Trophoblast cell (in vitro differentiated cells and primary cell): ENCODE results near the gene SLC39A6.

Experiments used
- DNase-seq, 2 donors: peaks; one replicate each; pipeline ENCODE4 v3.0.0-alpha.2; 2016
- H2AFZ ChIP-seq: 2 replicates; pipeline ENCODE4 v1.6.1; 2013; ENCODE audit warnings: low read length, moderate library complexity, mild to moderate bottlenecking; ENCODE audit not compliant: insufficient read depth, poor library complexity
- H2AK5ac ChIP-seq: 2 replicates; pipeline ENCODE4 v1.6.1; 2013; ENCODE audit warnings: mild to moderate bottlenecking, low read length
- H2BK120ac ChIP-seq: 2 replicates; pipeline ENCODE4 v1.6.1; 2013; ENCODE audit warnings: low read length, mild to moderate bottlenecking, moderate library complexity; ENCODE audit not compliant: insufficient read depth, poor library complexity
- H2BK12ac ChIP-seq: 2 replicates; pipeline ENCODE4 v1.6.1; 2013; ENCODE audit warnings: mild to moderate bottlenecking, low read length, moderate library complexity
- H2BK5ac ChIP-seq: 2 replicates; pipeline ENCODE4 v1.6.1; 2013; ENCODE audit warnings: low read length, low read depth, moderate library complexity, mild to moderate bottlenecking; ENCODE audit not compliant: poor library complexity
- H3K14ac ChIP-seq: 2 replicates; pipeline ENCODE4 v1.6.1; 2013; ENCODE audit warnings: mild to moderate bottlenecking, low read length
- H3K18ac ChIP-seq: 2 replicates; pipeline ENCODE4 v1.6.1; 2013; ENCODE audit warnings: mild to moderate bottlenecking, low read length
- H3K23ac ChIP-seq: 2 replicates; pipeline ENCODE4 v1.6.1; 2013; ENCODE audit warnings: low read length
- H3K27ac ChIP-seq: 2 replicates; pipeline ENCODE4 v1.5.1; 2013; ENCODE audit warnings: low read depth, mild to moderate bottlenecking, inconsistent platforms, low read length, moderate library complexity
- H3K27me3 ChIP-seq: 2 replicates; pipeline ENCODE4 v1.6.1; 2013; ENCODE audit warnings: inconsistent platforms, mild to moderate bottlenecking, low read length, moderate library complexity; ENCODE audit not compliant: insufficient read depth
- H3K36me3 ChIP-seq, 2 experiments: 1 replicate in 1 of 2; 2 replicates in 1 of 2; pipeline ENCODE4 v1.6.1; 2013; ENCODE audit warnings: low read length in 2 of 2, mild to moderate bottlenecking in 2 of 2, moderate library complexity in 1 of 2; ENCODE audit not compliant: insufficient read depth in 2 of 2, control insufficient read depth in 1 of 2
- H3K4ac ChIP-seq: 2 replicates; pipeline ENCODE4 v1.6.1; 2013; ENCODE audit warnings: low read depth, mild to moderate bottlenecking, low read length, moderate library complexity
- H3K4me1 ChIP-seq, 2 experiments: 1 replicate in 1 of 2; 2 replicates in 1 of 2; pipeline ENCODE4 v1.6.1; 2013; ENCODE audit warnings: low read length in 2 of 2, mild to moderate bottlenecking in 2 of 2, moderate library complexity in 1 of 2; ENCODE audit not compliant: insufficient read depth in 2 of 2, control insufficient read depth in 1 of 2
- H3K4me2 ChIP-seq: 2 replicates; pipeline ENCODE4 v1.6.1; 2013; ENCODE audit warnings: inconsistent platforms, mild to moderate bottlenecking, low read length, moderate library complexity
- H3K4me3 ChIP-seq: 2 replicates; pipeline ENCODE4 v1.5.1; 2013; ENCODE audit warnings: mild to moderate bottlenecking, low read depth, low read length, inconsistent platforms
- H3K79me1 ChIP-seq: one replicate; pipeline ENCODE4 v1.6.1; 2013; ENCODE audit warnings: low read length
- H3K79me2 ChIP-seq: 2 replicates; pipeline ENCODE4 v1.6.1; 2013; ENCODE audit warnings: low read length, mild to moderate bottlenecking; ENCODE audit not compliant: control insufficient read depth, insufficient read depth, poor library complexity
- H3K9ac ChIP-seq: 2 replicates; pipeline ENCODE4 v1.6.1; 2013; ENCODE audit warnings: mild to moderate bottlenecking, low read length
- H3K9me3 ChIP-seq: 2 replicates; pipeline ENCODE4 v1.6.1; 2013; ENCODE audit warnings: low read depth, mild to moderate bottlenecking, control low read depth, inconsistent platforms, low read length; ENCODE audit not compliant: insufficient read depth
- H4K12ac ChIP-seq: 2 replicates; pipeline ENCODE4 v1.6.1; 2013; ENCODE audit warnings: low read depth, mild to moderate bottlenecking, low read length, moderate library complexity
- H4K8ac ChIP-seq: 2 replicates; pipeline ENCODE4 v1.6.1; 2013; ENCODE audit warnings: low read depth, mild to moderate bottlenecking, low read length, moderate library complexity
- H4K91ac ChIP-seq: one replicate; pipeline ENCODE4 v1.6.1; 2013; ENCODE audit warnings: low read depth, mild to moderate bottlenecking, low read length, moderate library complexity
- WGBS: extraction: QIAGEN DNeasy Blood & Tissue Kit; methylation state at CpG from one replicate; pipeline ENCODE4 v1.1.7; 2013; ENCODE audit warnings: missing lambda C conversion rate; ENCODE audit not compliant: insufficient read length, insufficient coverage; ENCODE audit errors: extremely low coverage; 5-methylcytosine and 5-hydroxymethylcytosine counted together

SLC39A6 gene

DNA sequence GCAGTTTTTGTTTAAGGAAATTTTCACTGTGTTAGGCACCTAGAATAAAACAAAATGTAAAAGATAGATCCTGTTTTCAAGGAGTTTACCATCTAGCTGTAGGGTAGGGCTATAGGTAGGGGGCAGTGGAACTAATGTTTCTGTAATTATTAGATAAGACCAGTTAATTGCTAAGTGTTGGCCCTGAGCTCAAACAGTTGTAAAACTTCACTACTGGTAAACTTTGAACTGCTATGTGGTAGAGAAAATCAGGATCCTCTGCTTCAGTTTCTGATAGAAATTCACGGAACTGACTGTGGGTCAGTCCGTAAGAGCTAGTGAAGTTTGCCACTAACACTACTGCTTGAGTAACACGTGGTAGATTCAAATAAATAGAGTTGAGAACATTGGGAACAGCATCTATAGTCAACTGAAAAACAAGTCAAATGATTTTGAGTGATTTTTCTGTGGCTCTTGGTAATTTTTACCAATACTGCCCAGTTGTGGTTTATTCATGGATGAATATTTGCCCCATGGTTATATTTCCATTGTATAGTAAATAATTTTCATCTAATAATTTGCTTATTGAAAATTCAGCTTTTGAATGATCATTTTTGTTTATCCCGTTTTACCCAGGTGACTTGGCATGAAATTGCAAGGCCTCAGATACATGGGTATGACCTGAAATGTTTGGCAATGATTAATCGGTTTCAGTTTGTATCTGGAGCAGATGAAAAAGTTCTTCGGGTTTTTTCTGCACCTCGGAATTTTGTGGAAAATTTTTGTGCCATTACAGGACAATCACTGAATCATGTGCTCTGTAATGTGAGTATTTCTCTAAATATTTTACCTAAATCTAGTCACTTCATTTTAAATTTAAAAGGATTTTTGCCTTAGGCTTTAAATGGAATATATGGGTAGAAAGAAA, 27.0 kb upstream of the SLC39A6 start:
- no peak overlapping the region for H4K8ac ChIP-seq
- no peak overlapping the region for H2BK5ac ChIP-seq
- no peak overlapping the region for H3K18ac ChIP-seq
- no peaks in the 10 kb centered on the region for H3K79me1 ChIP-seq
- H3K14ac ChIP-seq = no peak overlapping the region
- no peak overlapping the region for H2BK120ac ChIP-seq
- H3K36me3 ChIP-seq = peaks cover 9 to 30% of the 10 kb centered on the region in 2 experiments
- no peak overlapping the region for H2AFZ ChIP-seq
- no peak overlapping the region for H2BK12ac ChIP-seq
- no peak overlapping the region for H2AK5ac ChIP-seq
- WGBS = no CpG with 5 or more reads among the region's 7 CpGs
- no peak overlapping the region for H4K12ac ChIP-seq
- no peaks in the 10 kb centered on the region for H3K9me3 ChIP-seq
- H3K4me3 ChIP-seq = no peak overlapping the region
- H3K27me3 ChIP-seq = no peaks in the 10 kb centered on the region
- H3K9ac ChIP-seq = no peak overlapping the region
- no peak overlapping the region for H3K23ac ChIP-seq
- no peak overlapping the region for H3K27ac ChIP-seq
- H3K4me2 ChIP-seq = no peak overlapping the region
- no peaks in the 10 kb centered on the region for H3K4me1 ChIP-seq
- no peak for DNase-seq
- H4K91ac ChIP-seq = no peak overlapping the region
- no peak overlapping the region for H3K4ac ChIP-seq
- H3K79me2 ChIP-seq = no peaks in the 10 kb centered on the region

GRCh38 chr18:36153771-36154170, 24.6 kb upstream of the SLC39A6 start:
- Histone ChIP-seq H3K27ac (no peak overlapping the region), H3K79me2 (no peaks in the 10 kb centered on the region), H3K36me3 (peaks cover 9 to 29% of the 10 kb centered on the region in 2 experiments)

GRCh38 chr18:36153203-36153602, 24.1 kb upstream of the SLC39A6 start:
- H3K4me2 ChIP-seq = no peak overlapping the region
- no peaks in the 10 kb centered on the region for H3K4me1 ChIP-seq
- H3K27ac ChIP-seq = no peak overlapping the region
- H3K36me3 ChIP-seq = peaks cover 13 to 31% of the 10 kb centered on the region in 2 experiments
- H2AK5ac ChIP-seq = no peak overlapping the region
- H3K9me3 ChIP-seq = no peaks in the 10 kb centered on the region
- no peaks in the 10 kb centered on the region for H3K27me3 ChIP-seq
- no peak overlapping the region for H3K18ac ChIP-seq
- H2BK120ac ChIP-seq = no peak overlapping the region
- H3K23ac ChIP-seq = no peak overlapping the region
- H3K4me3 ChIP-seq = no peak overlapping the region
- no peaks in the 10 kb centered on the region for H3K79me1 ChIP-seq
- H2AFZ ChIP-seq = no peak overlapping the region
- no peak overlapping the region for H2BK5ac ChIP-seq
- no peak for DNase-seq
- no peak overlapping the region for H3K9ac ChIP-seq
- no CpG with 5 or more reads among the region's 4 CpGs for WGBS
- H4K12ac ChIP-seq = no peak overlapping the region
- H2BK12ac ChIP-seq = no peak overlapping the region
- no peak overlapping the region for H4K8ac ChIP-seq
- H4K91ac ChIP-seq = no peak overlapping the region
- no peaks in the 10 kb centered on the region for H3K79me2 ChIP-seq
- H3K4ac ChIP-seq = no peak overlapping the region
- no peak overlapping the region for H3K14ac ChIP-seq

More at GRCh38 chr18:36153771-36154170, 24.6 kb upstream of the SLC39A6 start:
- H2BK12ac ChIP-seq = no peak overlapping the region
- whole genome bisulfite sequencing = no CpG with 5 or more reads among the region's 2 CpGs
- no peak overlapping the region for H4K91ac ChIP-seq
- no peak overlapping the region for H3K14ac ChIP-seq
- H3K4me1 ChIP-seq = no peaks in the 10 kb centered on the region
- no peak for DNase-seq
- H3K18ac ChIP-seq = no peak overlapping the region
- H3K9me3 ChIP-seq = no peaks in the 10 kb centered on the region
- H2AK5ac ChIP-seq = no peak overlapping the region
- H4K12ac ChIP-seq = no peak overlapping the region
- no peak overlapping the region for H4K8ac ChIP-seq
- no peak overlapping the region for H3K4me2 ChIP-seq
- no peak overlapping the region for H2AFZ ChIP-seq
- no peaks in the 10 kb centered on the region for H3K79me1 ChIP-seq
- H2BK120ac ChIP-seq = no peak overlapping the region
- H3K4me3 ChIP-seq = no peak overlapping the region
- H3K23ac ChIP-seq = no peak overlapping the region
- no peak overlapping the region for H3K9ac ChIP-seq
- no peak overlapping the region for H2BK5ac ChIP-seq
- H3K4ac ChIP-seq = no peak overlapping the region
- no peaks in the 10 kb centered on the region for H3K27me3 ChIP-seq

GRCh38 chr18:36152781-36153180, 23.6 kb upstream of the SLC39A6 start:
- H4K12ac ChIP-seq = no peak overlapping the region
- no peak overlapping the region for H3K4me3 ChIP-seq
- H3K79me2 ChIP-seq = no peaks in the 10 kb centered on the region
- no peak overlapping the region for H3K18ac ChIP-seq
- peaks cover 14 to 33% of the 10 kb centered on the region in 2 experiments for H3K36me3 ChIP-seq
- WGBS = no CpG with 5 or more reads among the region's 1 CpG
- H2AK5ac ChIP-seq = no peak overlapping the region
- H2BK5ac ChIP-seq = no peak overlapping the region
- H2BK12ac ChIP-seq = no peak overlapping the region
- no peaks in the 10 kb centered on the region for H3K79me1 ChIP-seq
- no peak overlapping the region for H3K23ac ChIP-seq
- H3K27ac ChIP-seq = no peak overlapping the region
- no peak overlapping the region for H3K9ac ChIP-seq
- no peaks in the 10 kb centered on the region for H3K4me1 ChIP-seq
- H3K4ac ChIP-seq = no peak overlapping the region
- no peaks in the 10 kb centered on the region for H3K9me3 ChIP-seq
- no peak overlapping the region for H3K4me2 ChIP-seq
- no peak overlapping the region for H4K8ac ChIP-seq
- H2AFZ ChIP-seq = no peak overlapping the region
- no peak overlapping the region for H4K91ac ChIP-seq
- no peaks in the 10 kb centered on the region for H3K27me3 ChIP-seq
- no peak overlapping the region for H2BK120ac ChIP-seq
- no peak for DNase-seq
- H3K14ac ChIP-seq = no peak overlapping the region
